LoVo (cell line): ENCODE data around the gene NINJ2.
"Not testable (repeated sequence)": the region's sequence is repeated elsewhere in the genome, so short reads cannot be mapped to it uniquely, and the experiment has no call there.

Experiments used
- DNase-seq: peaks from one replicate; pipeline ENCODE4 v3.0.0-alpha.2; 2016; ENCODE audit warnings: low spot score

The NINJ2 gene

GRCh38 chr12:641321-641720 is 21.9 kb downstream of the NINJ2 start:
- DNase-seq = not testable (repeated sequence)

- DNase-seq = no peak
These were observed 22.5 kb downstream of the NINJ2 start for GRCh38 chr12:640773-641172.

- no peak for DNase-seq
These were observed 23.3 kb downstream of the NINJ2 start for GRCh38 chr12:639988-640387.

- no peak for DNase-seq
These were observed 23.7 kb downstream of the NINJ2 start for GRCh38 chr12:639566-639965.

GRCh38 chr12:638953-639557 is 24.2 kb downstream of the NINJ2 start:
- no peak for DNase-seq

- DNase-seq = no peak
These were observed 26.6 kb downstream of the NINJ2 start for GRCh38 chr12:636632-637031.

GRCh38 chr12:633731-634130 is 29.5 kb downstream of the NINJ2 start:
- DNase-seq = no peak

- DNase-seq = peak; percentile 71
These were observed 31.0 kb downstream of the NINJ2 start for GRCh38 chr12:632102-632696.

GRCh38 chr12:630656-631632 is 32.3 kb downstream of the NINJ2 start:
- no peak for DNase-seq

- DNase-seq = not testable (repeated sequence)
These were observed 34.5 kb downstream of the NINJ2 start for GRCh38 chr12:628742-629078.

- DNase-seq = no peak
These were observed 35.1 kb downstream of the NINJ2 start for GRCh38 chr12:627863-628741.

GRCh38 chr12:627285-627684 is 36.0 kb downstream of the NINJ2 start:
- DNase-seq = no peak

- no peak for DNase-seq
These were observed 37.2 kb downstream of the NINJ2 start for GRCh38 chr12:625998-626397.

GRCh38 chr12:623865-624372 is 39.3 kb downstream of the NINJ2 start:
- no peak for DNase-seq

GRCh38 chr12:623172-623864 is 39.9 kb downstream of the NINJ2 start:
- no peak for DNase-seq

GRCh38 chr12:622416-622815 is 40.8 kb downstream of the NINJ2 start:
- DNase-seq = no peak

- DNase-seq = no peak
These were observed 43.9 kb downstream of the NINJ2 start for GRCh38 chr12:619346-619745.

- no peak for DNase-seq
These were observed 44.6 kb downstream of the NINJ2 start for GRCh38 chr12:618605-619004.

GRCh38 chr12:617304-617915 is 45.8 kb downstream of the NINJ2 start:
- no peak for DNase-seq

- no peak for DNase-seq
These were observed 47.6 kb downstream of the NINJ2 start for GRCh38 chr12:615620-616019.
